ENCODE measurements around the gene PAM16. TPM values are rescaled to one million over a fixed set of nuclear protein-coding genes. Genes with fewer than 3 reads are reported as not detected.

PAM16 gene
- total and polyA plus RNA-seq, 2 of the 8 experiments (the other 6 are each of a cell fraction or from before 2014, with no cell fraction given), result 78.3 to 198 TPM

- TF ChIP-seq KDM1A (IDR thresholded peaks at IDR 0.05; ENCODE audit: borderline replicate concordance, low read length), result 0 out of 2 replicates have a peak, but pooled peaks have one; percentile 16
- TF ChIP-seq EZH2 (IDR thresholded peaks at IDR 0.05; ENCODE audit: low read depth, low read length, severe bottlenecking), result no peak
- TF ChIP-seq CBX8 (IDR thresholded peaks at IDR 0.05; ENCODE audit: borderline replicate concordance, low read depth, low read length), result no peak
- no peak for TF ChIP-seq MAX (IDR thresholded peaks at IDR 0.05)
- TF ChIP-seq CREB1 (IDR thresholded peaks at IDR 0.05), result no peak
- TF ChIP-seq TBP (IDR thresholded peaks at IDR 0.05; ENCODE audit: low read depth, low read length), result no peak
- TF ChIP-seq NRF1 (IDR thresholded peaks at IDR 0.05; ENCODE audit: low read depth, low read length), result no peak
- TF ChIP-seq YY1 (IDR thresholded peaks at IDR 0.05; ENCODE audit: low read depth, low read length), result no peak
- no peak for TF ChIP-seq RBBP5 (IDR thresholded peaks at IDR 0.05; ENCODE audit: borderline replicate concordance, low read depth, low read length)
- TF ChIP-seq ASH2L (IDR thresholded peaks at IDR 0.05; ENCODE audit: low read length), result no peak
- TF ChIP-seq, protein P1, sequence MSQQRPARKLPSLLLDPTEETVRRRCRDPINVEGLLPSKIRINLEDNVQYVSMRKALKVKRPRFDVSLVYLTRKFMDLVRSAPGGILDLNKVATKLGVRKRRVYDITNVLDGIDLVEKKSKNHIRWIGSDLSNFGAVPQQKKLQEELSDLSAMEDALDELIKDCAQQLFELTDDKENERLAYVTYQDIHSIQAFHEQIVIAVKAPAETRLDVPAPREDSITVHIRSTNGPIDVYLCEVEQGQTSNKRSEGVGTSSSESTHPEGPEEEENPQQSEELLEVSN (IDR thresholded peaks at IDR 0.05), result no peak
- 0 out of 2 replicates have a peak, but pooled peaks have one; percentile 10 for TF ChIP-seq TCF12 (IDR thresholded peaks at IDR 0.05; ENCODE audit: low read depth, low read length)
- no peak for TF ChIP-seq POLR2AphosphoS5 (IDR thresholded peaks at IDR 0.05; ENCODE audit: low read depth, low read length)
- no peak for TF ChIP-seq CTCF (IDR thresholded peaks at IDR 0.05; ENCODE audit: control extremely low read depth in 1 of 3, insufficient read depth in 1 of 3, low read depth in 1 of 3, low read length in 3 of 3)
- TF ChIP-seq POU5F1 (IDR thresholded peaks at IDR 0.05; ENCODE audit: low read depth, low read length), result no peak
- TF ChIP-seq CHD2 (IDR thresholded peaks at IDR 0.05; ENCODE audit: low read length), result no peak
- TF ChIP-seq TAF7 (optimal IDR thresholded peaks at IDR 0.05; ENCODE audit: borderline replicate concordance, low read depth, low read length), result no peak
- TF ChIP-seq GTF2F1 (IDR thresholded peaks at IDR 0.05; ENCODE audit: borderline replicate concordance, low read depth, low read length), result no peak
- peak; percentile 87 for TF ChIP-seq TEAD4 (IDR thresholded peaks at IDR 0.05; ENCODE audit: low read depth, low read length)
- no peak for TF ChIP-seq RNF2 (IDR thresholded peaks at IDR 0.05; ENCODE audit: borderline replicate concordance, low read depth, low read length, missing control alignments, poor library complexity, severe bottlenecking)
- no peak for TF ChIP-seq TAF1 (IDR thresholded peaks at IDR 0.05; ENCODE audit: low read depth, low read length)
- no peak for TF ChIP-seq MAFK (IDR thresholded peaks at IDR 0.05; ENCODE audit: low read depth, low read length)
Observed at GRCh38 chr16:4298761-4299522, 52.2 kb downstream of the PAM16 start (continued).
